ENCODE measurements around the gene SERPINB7. TPM values are rescaled to one million over a fixed set of nuclear protein-coding genes. Genes with fewer than 3 reads are reported as not detected.

The SERPINB7 gene
- polyA plus RNA-seq, 1 of the 3 experiments (the other 2 are of a cell fraction): 99.5 TPM

DNA sequence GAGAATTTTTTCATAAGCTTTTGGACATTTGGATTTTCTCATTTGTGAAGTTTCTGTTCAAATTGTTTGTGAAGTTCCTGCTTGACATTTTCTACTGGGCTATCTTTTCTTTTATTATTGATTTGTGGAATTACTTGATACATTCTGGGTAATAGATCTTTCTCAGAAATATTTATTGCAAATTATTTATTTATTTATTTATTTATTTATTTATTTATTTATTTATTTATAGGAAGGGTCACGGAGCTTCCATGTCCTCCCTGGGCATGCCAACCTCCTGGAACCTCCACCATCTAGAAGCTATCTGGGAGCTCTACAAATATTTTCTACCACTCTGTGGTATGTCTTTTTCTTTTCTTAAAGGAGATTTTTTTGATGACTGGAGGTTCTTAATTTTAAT is 25.7 kb upstream of the SERPINB7 start:
- ChIA-PET POLR2A (no interaction called here), CTCF (no interaction called here)

DNA sequence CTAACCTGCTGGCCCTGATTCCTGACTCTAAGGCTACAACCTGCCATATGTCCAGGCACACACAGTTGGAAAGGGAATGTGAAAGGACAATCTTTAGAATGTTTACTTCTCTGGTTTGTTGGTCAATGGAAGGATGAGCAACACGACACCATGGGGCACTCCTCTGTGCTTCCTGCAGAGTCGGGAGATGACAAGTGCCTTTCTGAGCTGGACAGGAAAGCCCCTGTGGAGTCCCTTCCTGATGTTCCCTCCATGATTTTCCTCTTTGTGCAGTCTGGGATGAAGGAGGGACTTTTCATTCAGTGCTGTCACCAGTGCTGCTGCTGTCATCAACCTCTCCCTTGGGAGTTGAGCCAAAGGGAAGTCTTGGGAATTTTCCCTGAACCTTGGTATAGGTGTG is 22.6 kb upstream of the SERPINB7 start:
- Histone ChIP-seq H3K36me3 (replicated peaks in 1 of 2; ENCODE audit: control insufficient read depth in 1 of 2, insufficient read depth in 2 of 2, low read length in 1 of 2) (no peaks in the 10 kb centered on the region), H4K20me1 (ENCODE audit: insufficient read depth) (no peaks in the 10 kb centered on the region), H3K4me3 (ENCODE audit: low read depth in 2 of 2, low read length in 1 of 2) (no peak overlapping the region), H3K27me3 (ENCODE audit: insufficient read depth) (no peaks in the 10 kb centered on the region), H3K27ac (ENCODE audit: low read depth in 2 of 2, low read length in 1 of 2) (no peak overlapping the region), H3K9me3 (no peaks in the 10 kb centered on the region), H2AFZ (ENCODE audit: low read depth) (no peak overlapping the region), H3K4me2 (no peak overlapping the region), H3K79me2 (ENCODE audit: insufficient read depth) (no peaks in the 10 kb centered on the region), H3K4me1 (ENCODE audit: control insufficient read depth in 1 of 2, insufficient read depth in 2 of 2, low read depth in 1 of 2, low read length in 1 of 2) (no peaks in the 10 kb centered on the region), H3K9ac (no peak overlapping the region), H3K9me2 (no peaks in the 10 kb centered on the region), H3F3A (replicated peaks; ENCODE audit: insufficient read depth) (no peaks in the 10 kb centered on the region)
- POLR2A ChIA-PET: no interaction called here
- CTCF ChIA-PET: no interaction called here
- WGBS (ENCODE audit: low lambda C conversion rate): 46% methylated on average over 2 of the region's 2 CpGs
- TF ChIP-seq TCF12 (IDR thresholded peaks at IDR 0.05) (no peak), GABPA (IDR thresholded peaks at IDR 0.05; ENCODE audit: low read depth) (no peak), NRF1 (IDR thresholded peaks at IDR 0.05; ENCODE audit: low read depth, low read length) (no peak), FOXJ3 (CRISPR knock-in tag; IDR thresholded peaks at IDR 0.05) (no peak), FOXM1 (IDR thresholded peaks at IDR 0.05; ENCODE audit: low read depth) (no peak), SIN3A (IDR thresholded peaks at IDR 0.05; ENCODE audit: borderline replicate concordance, low read depth, low read length) (no peak), EP300 (IDR thresholded peaks at IDR 0.05; ENCODE audit: borderline replicate concordance in 1 of 2, low read depth in 1 of 2, low read length in 1 of 2) (no peak), RXRA (IDR thresholded peaks at IDR 0.05; ENCODE audit: borderline replicate concordance, low read depth) (no peak), NFIC (IDR thresholded peaks at IDR 0.05; ENCODE audit: borderline replicate concordance) (no peak), GATA2 (CRISPR knock-in tag; IDR thresholded peaks at IDR 0.05) (no peak), ELF1 (IDR thresholded peaks at IDR 0.05) (no peak), YY1 (IDR thresholded peaks at IDR 0.05; ENCODE audit: low read depth) (no peak), EZH2phosphoT487 (IDR thresholded peaks at IDR 0.05; ENCODE audit: borderline replicate concordance, low read depth) (no peak)
- TF ChIP-seq, protein P1, sequence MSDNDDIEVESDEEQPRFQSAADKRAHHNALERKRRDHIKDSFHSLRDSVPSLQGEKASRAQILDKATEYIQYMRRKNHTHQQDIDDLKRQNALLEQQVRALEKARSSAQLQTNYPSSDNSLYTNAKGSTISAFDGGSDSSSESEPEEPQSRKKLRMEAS (IDR thresholded peaks at IDR 0.05; ENCODE audit: low read depth): no peak
- TF ChIP-seq, protein P2, sequence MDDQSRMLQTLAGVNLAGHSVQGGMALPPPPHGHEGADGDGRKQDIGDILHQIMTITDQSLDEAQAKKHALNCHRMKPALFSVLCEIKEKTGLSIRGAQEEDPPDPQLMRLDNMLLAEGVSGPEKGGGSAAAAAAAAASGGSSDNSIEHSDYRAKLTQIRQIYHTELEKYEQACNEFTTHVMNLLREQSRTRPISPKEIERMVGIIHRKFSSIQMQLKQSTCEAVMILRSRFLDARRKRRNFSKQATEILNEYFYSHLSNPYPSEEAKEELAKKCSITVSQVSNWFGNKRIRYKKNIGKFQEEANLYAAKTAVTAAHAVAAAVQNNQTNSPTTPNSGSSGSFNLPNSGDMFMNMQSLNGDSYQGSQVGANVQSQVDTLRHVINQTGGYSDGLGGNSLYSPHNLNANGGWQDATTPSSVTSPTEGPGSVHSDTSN (IDR thresholded peaks at IDR 0.05): no peak
- no peak for DNase-seq

More for the DNA sequence above, 25.7 kb upstream of the SERPINB7 start:
- H3K4me1 ChIP-seq (ENCODE audit: control insufficient read depth in 1 of 2, insufficient read depth in 2 of 2, low read depth in 1 of 2, low read length in 1 of 2): no peaks in the 10 kb centered on the region
- TF ChIP-seq GATA2 (CRISPR knock-in tag; IDR thresholded peaks at IDR 0.05) (no peak), FOXM1 (IDR thresholded peaks at IDR 0.05; ENCODE audit: low read depth) (no peak), JUND (IDR thresholded peaks at IDR 0.05) (no peak), EP300 (IDR thresholded peaks at IDR 0.05; ENCODE audit: borderline replicate concordance in 1 of 2, low read depth in 1 of 2, low read length in 1 of 2) (no peak)
- TF ChIP-seq, protein P3, sequence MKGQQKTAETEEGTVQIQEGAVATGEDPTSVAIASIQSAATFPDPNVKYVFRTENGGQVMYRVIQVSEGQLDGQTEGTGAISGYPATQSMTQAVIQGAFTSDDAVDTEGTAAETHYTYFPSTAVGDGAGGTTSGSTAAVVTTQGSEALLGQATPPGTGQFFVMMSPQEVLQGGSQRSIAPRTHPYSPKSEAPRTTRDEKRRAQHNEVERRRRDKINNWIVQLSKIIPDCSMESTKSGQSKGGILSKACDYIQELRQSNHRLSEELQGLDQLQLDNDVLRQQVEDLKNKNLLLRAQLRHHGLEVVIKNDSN (IDR thresholded peaks at IDR 0.05; ENCODE audit: borderline replicate concordance, low read depth): no peak
- TF ChIP-seq, protein P1 (IDR thresholded peaks at IDR 0.05; ENCODE audit: low read depth): no peak
- TF ChIP-seq, protein P2 (IDR thresholded peaks at IDR 0.05): no peak
- TF ChIP-seq, protein P4, sequence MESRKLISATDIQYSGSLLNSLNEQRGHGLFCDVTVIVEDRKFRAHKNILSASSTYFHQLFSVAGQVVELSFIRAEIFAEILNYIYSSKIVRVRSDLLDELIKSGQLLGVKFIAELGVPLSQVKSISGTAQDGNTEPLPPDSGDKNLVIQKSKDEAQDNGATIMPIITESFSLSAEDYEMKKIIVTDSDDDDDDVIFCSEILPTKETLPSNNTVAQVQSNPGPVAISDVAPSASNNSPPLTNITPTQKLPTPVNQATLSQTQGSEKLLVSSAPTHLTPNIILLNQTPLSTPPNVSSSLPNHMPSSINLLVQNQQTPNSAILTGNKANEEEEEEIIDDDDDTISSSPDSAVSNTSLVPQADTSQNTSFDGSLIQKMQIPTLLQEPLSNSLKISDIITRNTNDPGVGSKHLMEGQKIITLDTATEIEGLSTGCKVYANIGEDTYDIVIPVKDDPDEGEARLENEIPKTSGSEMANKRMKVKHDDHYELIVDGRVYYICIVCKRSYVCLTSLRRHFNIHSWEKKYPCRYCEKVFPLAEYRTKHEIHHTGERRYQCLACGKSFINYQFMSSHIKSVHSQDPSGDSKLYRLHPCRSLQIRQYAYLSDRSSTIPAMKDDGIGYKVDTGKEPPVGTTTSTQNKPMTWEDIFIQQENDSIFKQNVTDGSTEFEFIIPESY (IDR thresholded peaks at IDR 0.05; ENCODE audit: borderline replicate concordance, low read depth): no peak
- TF ChIP-seq, protein P5, sequence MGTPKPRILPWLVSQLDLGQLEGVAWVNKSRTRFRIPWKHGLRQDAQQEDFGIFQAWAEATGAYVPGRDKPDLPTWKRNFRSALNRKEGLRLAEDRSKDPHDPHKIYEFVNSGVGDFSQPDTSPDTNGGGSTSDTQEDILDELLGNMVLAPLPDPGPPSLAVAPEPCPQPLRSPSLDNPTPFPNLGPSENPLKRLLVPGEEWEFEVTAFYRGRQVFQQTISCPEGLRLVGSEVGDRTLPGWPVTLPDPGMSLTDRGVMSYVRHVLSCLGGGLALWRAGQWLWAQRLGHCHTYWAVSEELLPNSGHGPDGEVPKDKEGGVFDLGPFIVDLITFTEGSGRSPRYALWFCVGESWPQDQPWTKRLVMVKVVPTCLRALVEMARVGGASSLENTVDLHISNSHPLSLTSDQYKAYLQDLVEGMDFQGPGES (IDR thresholded peaks at IDR 0.05; ENCODE audit: low read depth, low read length): no peak
- H3K27me3 ChIP-seq (ENCODE audit: insufficient read depth): no peaks in the 10 kb centered on the region
- H3K27ac ChIP-seq (ENCODE audit: low read depth in 2 of 2, low read length in 1 of 2): no peak overlapping the region
- H3K9me2 ChIP-seq: no peaks in the 10 kb centered on the region
- H3K36me3 ChIP-seq (replicated peaks in 1 of 2; ENCODE audit: control insufficient read depth in 1 of 2, insufficient read depth in 2 of 2, low read length in 1 of 2): no peaks in the 10 kb centered on the region
- H3F3A ChIP-seq (replicated peaks; ENCODE audit: insufficient read depth): no peaks in the 10 kb centered on the region
- no peak overlapping the region for H3K4me2 ChIP-seq
- H2AFZ ChIP-seq (ENCODE audit: low read depth): no peak overlapping the region
- no peak overlapping the region for H3K4me3 ChIP-seq (ENCODE audit: low read depth in 2 of 2, low read length in 1 of 2)
- H3K79me2 ChIP-seq (ENCODE audit: insufficient read depth): no peaks in the 10 kb centered on the region
- DNase-seq: no peak
- H3K9ac ChIP-seq: no peak overlapping the region
- H3K9me3 ChIP-seq: no peaks in the 10 kb centered on the region
- WGBS (ENCODE audit: low lambda C conversion rate): 20% methylated on average over 1 of the region's 1 CpG
- H4K20me1 ChIP-seq (ENCODE audit: insufficient read depth): no peaks in the 10 kb centered on the region

Measured in SK-N-SH (cell line).